ENCODE results near the gene TSHZ2.

Gene TSHZ2

GRCh38 chr20:52985687-52986086 lies 13.5 kb downstream of the TSHZ2 start:
- Mint-ChIP-seq H3K27ac (no peak overlapping the region), H3K27me3 (ENCODE audit: low read depth) (no peaks in the 10 kb centered on the region), H3K9me3 (peaks cover 4% of the 10 kb centered on the region), H3K4me3 (no peak overlapping the region), H3K36me3 (ENCODE audit: low read depth) (peaks cover 37% of the 10 kb centered on the region), H3K4me1 (peaks cover 5% of the 10 kb centered on the region)
- TF ChIP-seq CTCF (IDR thresholded peaks at IDR 0.05; ENCODE audit: unreplicated experiment in 3 of 3) = no peak

- Mint-ChIP-seq H3K36me3 (ENCODE audit: low read depth) (peaks cover 37% of the 10 kb centered on the region), H3K4me3 (no peak overlapping the region)
These were observed 15.1 kb downstream of the TSHZ2 start for GRCh38 chr20:52987295-52987694.

GRCh38 chr20:52991830-52992229 lies 19.7 kb downstream of the TSHZ2 start:
- no peaks in the 10 kb centered on the region for H3K9me3 Mint-ChIP-seq
- H3K36me3 Mint-ChIP-seq (ENCODE audit: low read depth) = peaks cover 13% of the 10 kb centered on the region
- no peak overlapping the region for H3K4me3 Mint-ChIP-seq
- H3K27me3 Mint-ChIP-seq (ENCODE audit: low read depth) = no peaks in the 10 kb centered on the region
- TF ChIP-seq CTCF (IDR thresholded peaks at IDR 0.05; ENCODE audit: unreplicated experiment in 3 of 3) = no peak
- H3K27ac Mint-ChIP-seq = no peak overlapping the region
- peaks cover 4% of the 10 kb centered on the region for H3K4me1 Mint-ChIP-seq

More at GRCh38 chr20:52987295-52987694, 15.1 kb downstream of the TSHZ2 start:
- Mint-ChIP-seq H3K27me3 (ENCODE audit: low read depth) (no peaks in the 10 kb centered on the region), H3K4me1 (peaks cover 4% of the 10 kb centered on the region), H3K27ac (no peak overlapping the region), H3K9me3 (peaks cover 4% of the 10 kb centered on the region)
- no peak for TF ChIP-seq CTCF (IDR thresholded peaks at IDR 0.05; ENCODE audit: unreplicated experiment in 3 of 3)

GRCh38 chr20:52992632-52993031 lies 20.5 kb downstream of the TSHZ2 start:
- Mint-ChIP-seq H3K27me3 (ENCODE audit: low read depth) (no peaks in the 10 kb centered on the region), H3K4me3 (no peak overlapping the region), H3K36me3 (ENCODE audit: low read depth) (peaks cover 13% of the 10 kb centered on the region), H3K27ac (no peak overlapping the region), H3K4me1 (peaks cover 4% of the 10 kb centered on the region), H3K9me3 (no peaks in the 10 kb centered on the region)
- TF ChIP-seq CTCF (IDR thresholded peaks at IDR 0.05; ENCODE audit: unreplicated experiment in 3 of 3) = no peak

GRCh38 chr20:52993076-52993475 lies 20.9 kb downstream of the TSHZ2 start:
- no peak overlapping the region for H3K27ac Mint-ChIP-seq
- H3K36me3 Mint-ChIP-seq (ENCODE audit: low read depth) = peaks cover 10% of the 10 kb centered on the region
- H3K4me3 Mint-ChIP-seq = no peak overlapping the region
- H3K27me3 Mint-ChIP-seq (ENCODE audit: low read depth) = peaks cover 3% of the 10 kb centered on the region
- peaks cover 3% of the 10 kb centered on the region for H3K4me1 Mint-ChIP-seq
- no peaks in the 10 kb centered on the region for H3K9me3 Mint-ChIP-seq
- TF ChIP-seq CTCF (IDR thresholded peaks at IDR 0.05; ENCODE audit: unreplicated experiment in 3 of 3) = no peak

- no peak overlapping the region for H3K27ac Mint-ChIP-seq
- no peaks in the 10 kb centered on the region for H3K9me3 Mint-ChIP-seq
- H3K4me1 Mint-ChIP-seq = peaks cover 4% of the 10 kb centered on the region
- no peak overlapping the region for H3K4me3 Mint-ChIP-seq
- H3K27me3 Mint-ChIP-seq (ENCODE audit: low read depth) = peaks cover 3% of the 10 kb centered on the region
- TF ChIP-seq CTCF (IDR thresholded peaks at IDR 0.05; ENCODE audit: unreplicated experiment in 3 of 3) = no peak
- peaks cover 8% of the 10 kb centered on the region for H3K36me3 Mint-ChIP-seq (ENCODE audit: low read depth)
These were observed 22.2 kb downstream of the TSHZ2 start for GRCh38 chr20:52994184-52994970.
